HG03139 (cell line): Measurements from ENCODE around the gene HYAL2.

Experiments used
- ATAC-seq: cut with Tn5 transposase; IDR thresholded peaks from one replicate; pipeline ENCODE4 v1.9.1; 2021; ENCODE audit not compliant: unreplicated experiment

Gene HYAL2

GRCh38 chr3:50331364-50331907, 8.9 kb upstream of the HYAL2 start:
- no peak for ATAC-seq

- no peak for ATAC-seq
Observed at GRCh38 chr3:50330330-50330729, 7.8 kb upstream of the HYAL2 start.

GRCh38 chr3:50327943-50328691, 5.6 kb upstream of the HYAL2 start, which contains the start of gene TUSC2:
TUSC2 (minus strand) TSS chr3:50328223; CDS start chr3:50328099, 124 bp downstream.
- peak; percentile 75 for ATAC-seq

- ATAC-seq, result no peak
Observed at GRCh38 chr3:50327129-50327528, 4.6 kb upstream of the HYAL2 start.

- ATAC-seq, result no peak
Observed at GRCh38 chr3:50326182-50326541, 3.6 kb upstream of the HYAL2 start.

- no peak for ATAC-seq
Observed at GRCh38 chr3:50325497-50326181, 3.1 kb upstream of the HYAL2 start.

GRCh38 chr3:50325113-50325480, 2.6 kb upstream of the HYAL2 start:
- ATAC-seq, result no peak

- no peak for ATAC-seq
Observed at GRCh38 chr3:50324351-50325112, 2.0 kb upstream of the HYAL2 start.

GRCh38 chr3:50323614-50324199, 1.2 kb upstream of the HYAL2 start:
- no peak for ATAC-seq

GRCh38 chr3:50323092-50323600, 601 bp upstream of the HYAL2 start:
- ATAC-seq, result no peak

- no peak for ATAC-seq
Observed at GRCh38 chr3:50322115-50322385, 495 bp downstream of the HYAL2 start.

GRCh38 chr3:50321336-50322114, 1.0 kb downstream of the HYAL2 start:
- peak; percentile 65 for ATAC-seq

- ATAC-seq, result peak; percentile 34
Observed at GRCh38 chr3:50320853-50321335, 1.7 kb downstream of the HYAL2 start.

GRCh38 chr3:50319894-50320625, 2.5 kb downstream of the HYAL2 start:
- no peak for ATAC-seq

- no peak for ATAC-seq
Observed at GRCh38 chr3:50319181-50319893, 3.2 kb downstream of the HYAL2 start.

- ATAC-seq, result no peak
Observed at GRCh38 chr3:50318615-50319014, 3.9 kb downstream of the HYAL2 start.

- ATAC-seq, result no peak
Observed at GRCh38 chr3:50318163-50318562, 4.4 kb downstream of the HYAL2 start.

GRCh38 chr3:50317300-50317699, 5.2 kb downstream of the HYAL2 start:
- no peak for ATAC-seq

- ATAC-seq, result no peak
Observed at GRCh38 chr3:50316657-50317242, 5.8 kb downstream of the HYAL2 start.
